Measurements from ENCODE around the gene L3MBTL3. TPM values are rescaled to one million over a fixed set of nuclear protein-coding genes. Genes with fewer than 3 reads are reported as not detected.
A peak's percentile ranks its signal among the peaks of the same experiment; 100 is the strongest.
"Not testable (repeated sequence)": the region's sequence is repeated elsewhere in the genome, so short reads cannot be mapped to it uniquely, and the experiment has no call there.

L3MBTL3 gene
- total and polyA plus RNA-seq, 5 experiments from 2014 or later: 3.7 to 53.7 (median 6.9) TPM

DNA sequence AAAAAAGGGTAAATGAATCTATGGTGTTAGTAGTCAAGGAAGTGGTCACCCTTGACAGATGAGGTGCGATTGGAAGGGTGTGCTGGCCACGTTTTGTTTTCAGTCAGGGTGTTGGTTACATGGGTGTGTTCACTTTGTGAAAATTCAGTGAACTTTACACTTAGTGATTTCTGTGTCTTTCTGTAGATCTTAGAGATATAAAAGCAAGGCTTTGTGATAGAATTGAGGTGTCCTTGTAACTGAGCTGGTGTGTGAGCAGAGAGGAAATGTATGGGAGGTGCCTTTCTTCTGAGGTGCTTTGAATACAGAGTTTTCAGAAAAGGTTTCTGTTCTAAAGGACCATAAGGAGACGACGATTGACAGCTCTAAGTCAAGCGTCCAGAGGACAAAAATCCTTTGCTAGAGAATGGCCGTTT lies 113.9 kb downstream of the L3MBTL3 start:
- Mint-ChIP-seq H3K4me3 (peak overlapping the region; percentile 46 to 83 (median 66)), H3K27ac (peak overlapping the region; percentile 74 to 98 (median 92)), H3K4me1 (peaks cover 44 to 87% (median 84%) of the 10 kb centered on the region in 4 donors), H3K27me3 (no peaks in the 10 kb centered on the region), H3K9me3 (no peaks in the 10 kb centered on the region), H3K36me3 (peaks cover 0 to 22% (median 9%) of the 10 kb centered on the region in 3 donors)
- DNase-seq (peak in 9 of 10 donors; percentile 12 to 91 (median 79)), ATAC-seq (peak; percentile 89 to 92)
- POLR2A ChIA-PET: interaction anchor here (0.5 to 1.3 kb wide), 9 partner anchors 48 to 91 kb away, joined by 3 to 8 read pairs (median 4); partner anchors contain the start of gene SAMD3

GRCh38 chr6:130134582-130134981 lies 116.2 kb downstream of the L3MBTL3 start:
- H3K36me3 Mint-ChIP-seq: peaks cover 0 to 32% (median 20%) of the 10 kb centered on the region in 3 donors
- no peak for ATAC-seq
- H3K4me1 Mint-ChIP-seq: peaks cover 50 to 96% (median 89%) of the 10 kb centered on the region in 4 donors
- POLR2A ChIA-PET: interaction anchor here (0.7 kb wide), 1 partner anchor 124 kb away, joined by 3 read pairs; no protein-coding TSS in a partner anchor
- H3K9me3 Mint-ChIP-seq: no peaks in the 10 kb centered on the region
- DNase-seq: peak in 2 of 10 donors; percentile 31 to 34
- peak overlapping the region in 8 of 10 donors; percentile 31 to 60 (median 43) for H3K4me3 Mint-ChIP-seq
- peak overlapping the region; percentile 74 to 97 (median 91) for H3K27ac Mint-ChIP-seq
- H3K27me3 Mint-ChIP-seq: no peaks in the 10 kb centered on the region

- ATAC-seq (no peak), DNase-seq (no peak)
- Mint-ChIP-seq H3K27ac (peak overlapping the region in 6 of 10 donors; percentile 23 to 96 (median 90)), H3K4me3 (no peak overlapping the region), H3K36me3 (peaks cover 0 to 41% (median 34%) of the 10 kb centered on the region in 3 donors), H3K9me3 (no peaks in the 10 kb centered on the region), H3K27me3 (no peaks in the 10 kb centered on the region), H3K4me1 (peaks cover 42 to 90% (median 75%) of the 10 kb centered on the region in 4 donors)
- POLR2A ChIA-PET: interaction anchor here (0.6 kb wide), 1 partner anchor 43 kb away, joined by 3 read pairs; no protein-coding TSS in a partner anchor
These were observed 118.4 kb downstream of the L3MBTL3 start for GRCh38 chr6:130136798-130137197.

- POLR2A ChIA-PET: interaction anchor here (1.3 kb wide), 1 partner anchor 85 kb away, joined by 4 read pairs; the partner anchor contains the start of gene SAMD3
- DNase-seq: peak in 2 of 10 donors; percentile 18 to 20
- Mint-ChIP-seq H3K27ac (peak overlapping the region; percentile 79 to 96 (median 91)), H3K36me3 (peaks cover 4 to 56% (median 48%) of the 10 kb centered on the region in 3 donors), H3K4me1 (peaks cover 35 to 74% (median 67%) of the 10 kb centered on the region in 4 donors), H3K4me3 (peak overlapping the region; percentile 60 to 85 (median 74)), H3K9me3 (no peaks in the 10 kb centered on the region), H3K27me3 (no peaks in the 10 kb centered on the region)
- ATAC-seq: peak; percentile 47 to 48
These were observed 119.9 kb downstream of the L3MBTL3 start for GRCh38 chr6:130138116-130138908.

- POLR2A ChIA-PET: interaction anchor here (1.3 kb wide), 1 partner anchor 84 kb away, joined by 4 read pairs; the partner anchor contains the start of gene SAMD3
- H3K27me3 Mint-ChIP-seq: no peaks in the 10 kb centered on the region
- no peaks in the 10 kb centered on the region for H3K9me3 Mint-ChIP-seq
- H3K36me3 Mint-ChIP-seq: peaks cover 8 to 61% (median 54%) of the 10 kb centered on the region in 3 donors
- DNase-seq (peak in 1 of 10 donors; percentile 4), ATAC-seq (peak; percentile 22 to 41)
- H3K4me3 Mint-ChIP-seq: peak overlapping the region; percentile 60 to 85 (median 74)
- peaks cover 29 to 69% (median 61%) of the 10 kb centered on the region in 4 donors for H3K4me1 Mint-ChIP-seq
- H3K27ac Mint-ChIP-seq: peak overlapping the region; percentile 79 to 96 (median 91)
These were observed 120.5 kb downstream of the L3MBTL3 start for GRCh38 chr6:130138909-130139242.

DNA sequence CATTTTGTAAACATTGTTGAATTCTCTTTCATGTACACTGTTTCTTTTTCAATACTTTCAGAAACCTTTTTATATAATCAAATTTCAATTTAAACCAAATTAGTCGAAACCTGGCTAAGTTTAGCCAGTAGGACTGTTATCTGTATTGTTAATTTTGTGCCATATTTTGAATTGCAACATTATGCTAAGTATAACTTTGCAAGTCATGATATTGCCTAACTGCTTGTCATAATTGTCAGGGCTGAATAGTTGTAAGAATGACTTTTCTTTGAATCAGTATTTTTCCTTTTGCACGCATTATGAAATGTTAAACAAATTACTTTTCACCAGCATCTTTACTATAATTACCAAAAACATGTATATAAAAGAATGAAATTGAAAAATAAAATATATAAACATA lies 121.7 kb downstream of the L3MBTL3 start:
- Mint-ChIP-seq H3K27ac (peak overlapping the region in 5 of 10 donors; percentile 66 to 96 (median 91)), H3K4me1 (peaks cover 22 to 59% (median 51%) of the 10 kb centered on the region in 4 donors), H3K36me3 (peaks cover 8 to 65% (median 64%) of the 10 kb centered on the region in 3 donors), H3K4me3 (no peak overlapping the region), H3K27me3 (no peaks in the 10 kb centered on the region), H3K9me3 (no peaks in the 10 kb centered on the region)
- ATAC-seq: no peak
- POLR2A ChIA-PET: no interaction called here
- DNase-seq: no peak

GRCh38 chr6:130143709-130144108 lies 125.3 kb downstream of the L3MBTL3 start:
- peaks cover 7 to 40% (median 20%) of the 10 kb centered on the region in 4 donors for H3K4me1 Mint-ChIP-seq
- peak overlapping the region in 7 of 10 donors; percentile 33 to 74 (median 47) for H3K27ac Mint-ChIP-seq
- POLR2A ChIA-PET: no interaction called here
- no peak for DNase-seq
- no peak for ATAC-seq
- peaks cover 8 to 82% (median 65%) of the 10 kb centered on the region in 3 donors for H3K36me3 Mint-ChIP-seq
- H3K27me3 Mint-ChIP-seq: no peaks in the 10 kb centered on the region
- no peaks in the 10 kb centered on the region for H3K9me3 Mint-ChIP-seq
- H3K4me3 Mint-ChIP-seq: peak overlapping the region in 1 of 10 donors; percentile 20

GRCh38 chr6:130147111-130147510 lies 128.7 kb downstream of the L3MBTL3 start:
- H3K4me3 Mint-ChIP-seq: no peak overlapping the region
- H3K9me3 Mint-ChIP-seq: no peaks in the 10 kb centered on the region
- no peaks in the 10 kb centered on the region for H3K27me3 Mint-ChIP-seq
- DNase-seq (no peak), ATAC-seq (no peak)
- H3K27ac Mint-ChIP-seq: peak overlapping the region in 9 of 10 donors; percentile 21 to 84 (median 57)
- peaks cover 0 to 23% (median 5%) of the 10 kb centered on the region in 4 donors for H3K4me1 Mint-ChIP-seq
- POLR2A ChIA-PET: no interaction called here
- H3K36me3 Mint-ChIP-seq: peaks cover 12 to 85% (median 73%) of the 10 kb centered on the region in 3 donors

DNA sequence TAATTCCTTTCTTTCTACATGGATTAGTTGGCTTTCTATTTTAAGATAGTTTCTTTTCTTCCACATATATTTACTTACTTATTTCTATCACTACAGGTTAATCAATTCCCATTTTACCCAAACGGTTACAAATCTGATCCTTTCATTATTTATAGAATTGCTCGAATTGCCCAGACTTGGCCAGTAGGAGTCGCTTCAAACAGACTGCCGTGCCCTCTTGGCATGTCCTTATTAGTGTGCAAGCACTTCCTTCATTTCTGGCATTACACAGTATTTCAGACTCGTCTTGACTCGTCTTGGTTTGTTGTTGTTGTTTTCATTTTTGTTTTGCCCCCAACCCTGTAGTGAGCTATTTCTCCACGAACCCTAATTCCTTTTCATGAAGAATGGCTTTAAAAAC lies 129.8 kb downstream of the L3MBTL3 start:
- H3K36me3 Mint-ChIP-seq: peaks cover 9 to 80% (median 62%) of the 10 kb centered on the region in 3 donors
- DNase-seq: peak in 1 of 10 donors; percentile 15

GRCh38 chr6:130149016-130149415 lies 130.6 kb downstream of the L3MBTL3 start:
- DNase-seq, ATAC-seq, H3K27me3 Mint-ChIP-seq, H3K4me3 Mint-ChIP-seq, H3K9me3 Mint-ChIP-seq: not testable (repeated sequence)
- peaks cover 0 to 15% (median 0%) of the 10 kb centered on the region in 4 donors for H3K4me1 Mint-ChIP-seq
- peak overlapping the region in 3 of 10 donors; percentile 8 to 73 (median 18) for H3K27ac Mint-ChIP-seq
- peaks cover 4 to 76% (median 56%) of the 10 kb centered on the region in 3 donors for H3K36me3 Mint-ChIP-seq
- POLR2A ChIA-PET: interaction anchor here (0.9 kb wide), 1 partner anchor 74 kb away, joined by 4 read pairs; the partner anchor contains the start of gene SAMD3

More for the DNA sequence above, 129.8 kb downstream of the L3MBTL3 start:
- ATAC-seq: peak; percentile 52 to 68
- Mint-ChIP-seq H3K4me1 (peaks cover 0 to 15% (median 0%) of the 10 kb centered on the region in 4 donors), H3K27ac (peak overlapping the region in 7 of 10 donors; percentile 2 to 87 (median 15)), H3K4me3 (no peak overlapping the region), H3K27me3 (no peaks in the 10 kb centered on the region), H3K9me3 (no peaks in the 10 kb centered on the region)
- POLR2A ChIA-PET: no interaction called here

GRCh38 chr6:130150906-130151305 lies 132.5 kb downstream of the L3MBTL3 start:
- ATAC-seq: no peak
- POLR2A ChIA-PET: no interaction called here

DNA sequence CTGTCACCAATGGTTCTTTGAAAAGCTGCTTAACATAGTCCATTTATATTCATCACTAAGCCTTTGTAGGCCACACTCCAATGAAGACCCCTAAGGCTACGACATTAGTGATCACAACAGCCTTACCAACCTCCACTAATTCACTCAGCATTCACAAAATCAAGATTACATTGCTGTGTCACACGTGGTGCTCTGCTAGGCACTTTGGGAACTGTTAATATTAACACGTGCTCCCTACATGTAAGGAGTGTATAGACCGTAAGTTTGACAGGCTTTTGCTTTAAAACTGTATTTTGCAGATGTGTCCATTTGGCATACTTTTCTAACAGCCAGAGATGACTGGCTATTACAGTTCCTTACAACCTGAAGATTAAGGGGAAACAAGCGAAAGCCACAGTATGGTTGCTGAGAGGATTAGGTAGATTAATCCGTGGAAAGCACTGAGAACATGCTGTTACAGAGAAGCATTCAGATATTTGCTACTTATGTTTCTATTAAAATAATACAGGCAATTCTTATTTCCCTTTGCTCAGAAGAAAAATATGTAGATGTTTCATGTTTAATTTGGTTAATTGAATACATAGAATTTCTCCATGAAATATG lies 134.6 kb downstream of the L3MBTL3 start:
- Mint-ChIP-seq H3K36me3 (peaks cover 4 to 60% (median 45%) of the 10 kb centered on the region in 3 donors), H3K9me3 (peaks cover 0 to under 1% (median 0%) of the 10 kb centered on the region in 9 donors), H3K4me1 (peaks cover 0 to 16% (median 2%) of the 10 kb centered on the region in 4 donors), H3K4me3 (no peak overlapping the region), H3K27ac (peak overlapping the region in 2 of 10 donors; percentile 1 to 36), H3K27me3 (no peaks in the 10 kb centered on the region)
- POLR2A ChIA-PET: no interaction called here
- DNase-seq (no peak), ATAC-seq (no peak)

More at GRCh38 chr6:130150906-130151305, 132.5 kb downstream of the L3MBTL3 start:
- H3K4me3 Mint-ChIP-seq: no peak overlapping the region
- H3K9me3 Mint-ChIP-seq: no peaks in the 10 kb centered on the region
- peaks cover 4 to 66% (median 52%) of the 10 kb centered on the region in 3 donors for H3K36me3 Mint-ChIP-seq
- peak overlapping the region in 2 of 10 donors; percentile 80 to 92 for H3K27ac Mint-ChIP-seq
- no peak for DNase-seq
- no peaks in the 10 kb centered on the region for H3K27me3 Mint-ChIP-seq
- peaks cover 0 to 15% (median 0%) of the 10 kb centered on the region in 4 donors for H3K4me1 Mint-ChIP-seq

Data from naive thymus-derived CD8-positive, alpha-beta T cell (primary cell).